HepG2 (cell line): ENCODE measurements around the gene CLUH. TPM values are rescaled to one million over a fixed set of nuclear protein-coding genes. Genes with fewer than 3 reads are reported as not detected.
"Not testable (repeated sequence)": the region's sequence is repeated elsewhere in the genome, so short reads cannot be mapped to it uniquely, and the experiment has no call there.

Source experiments
- ATAC-seq: fragments of 200-7000 bp; cut with Tn5 transposase; 3 replicates; pipeline ENCODE4 v1.9.1; 2020; ENCODE audit warnings: mild to moderate bottlenecking, moderate library complexity
- BruUV-seq: library from RNA; stranded (reverse); fragments of 400-500 nt; replicated peaks from 2 replicates; lab custom pipeline; 2021; lab: Mats Ljungman, UMichigan
- CTCF ChIA-PET: fragments of 300-600 bp; formaldehyde crosslinking; extraction: SDS; loops from one replicate; lab custom pipeline; 2021; ENCODE audit warnings: low total read pairs, inconsistent platforms, low intra/inter-chr PET ratio; lab: Yijun Ruan, JAX
- POLR2A ChIA-PET: fragments of 350-600 bp; sonication (Branson Sonifier 250); formaldehyde crosslinking; loops from one replicate; lab custom pipeline; 2020; ENCODE audit warnings: antibody characterized with exemption, inconsistent platforms; lab: Yijun Ruan, JAX
- DNase-seq: peaks from one replicate; pipeline ENCODE4 v3.0.0-alpha.2; 2015; ENCODE audit warnings: low spot score
- FAIRE-seq: peaks from 3 replicates; lab custom pipeline; 2011; peaks lifted over from hg19 to GRCh38; lab: Jason Lieb, UNC
- H2AFZ ChIP-seq: one replicate; pipeline ENCODE4 v1.6.1; 2011; ENCODE audit warnings: low read length, inconsistent platforms
- H3K27ac ChIP-seq: fragments of 300-600 bp; 3 replicates; pipeline ENCODE4 v1.8.0; 2011; ENCODE audit warnings: mixed run types, mild to moderate bottlenecking, mixed read lengths, low read length, inconsistent platforms; ENCODE audit not compliant: insufficient read depth; ENCODE audit errors: extremely low read length
- H3K27me3 ChIP-seq, 2 experiments: fragments of 200-600 bp in 1 of 2; 2 replicates in 1 of 2; 3 replicates in 1 of 2; pipeline versions ENCODE4 v1.6.0 to v1.8.0; 2011; ENCODE audit warnings: low read length in 2 of 2, mild to moderate bottlenecking in 2 of 2, moderate library complexity in 2 of 2, inconsistent platforms in 1 of 2; ENCODE audit not compliant: insufficient read depth in 2 of 2, control insufficient read depth in 1 of 2
- H3K36me3 ChIP-seq, 2 experiments: fragments of 200-600 bp in 1 of 2; replicated peaks in 1 of 2; 2 replicates in 1 of 2; 3 replicates in 1 of 2; pipeline versions ENCODE4 v1.5.1 to v1.8.0; 2011; ENCODE audit warnings: low read length in 2 of 2, inconsistent platforms in 1 of 2; ENCODE audit not compliant: insufficient read depth in 2 of 2, control insufficient read depth in 1 of 2
- H3K4me1 ChIP-seq: 2 replicates; pipeline ENCODE4 v1.5.1; 2012; ENCODE audit warnings: low read length, inconsistent platforms; ENCODE audit not compliant: insufficient read depth
- H3K4me2 ChIP-seq: 2 replicates; pipeline ENCODE4 v1.6.0; 2011; ENCODE audit warnings: low read depth, low read length, inconsistent platforms
- H3K4me3 ChIP-seq, 3 experiments: fragments of 200-600 bp in 1 of 3; sonication (generic), shearing (Covaris generic) in 1 of 3; replicated peaks in 1 of 3; 2 replicates each; pipeline ENCODE4 v1.5.1; 2011 to 2016; ENCODE audit warnings: low read length in 3 of 3, inconsistent platforms in 2 of 3, low read depth in 2 of 3, mild to moderate bottlenecking in 2 of 3, control low read depth in 1 of 3, mixed read lengths in 1 of 3; ENCODE audit not compliant: insufficient read depth in 1 of 3
- H3K79me2 ChIP-seq: one replicate; pipeline ENCODE4 v1.6.1; 2011; ENCODE audit warnings: low read length, inconsistent platforms; ENCODE audit not compliant: insufficient read depth
- H3K9ac ChIP-seq: 2 replicates; pipeline ENCODE4 v1.6.0; 2011; ENCODE audit warnings: mild to moderate bottlenecking, low read depth, low read length, inconsistent platforms; ENCODE audit not compliant: insufficient read depth
- H3K9me3 ChIP-seq: 2 replicates; pipeline ENCODE4 v1.5.1; 2012; ENCODE audit warnings: mild to moderate bottlenecking, low read length
- H4K20me1 ChIP-seq: 2 replicates; pipeline ENCODE4 v1.6.0; 2011; ENCODE audit warnings: inconsistent platforms, mild to moderate bottlenecking, low read length, moderate library complexity; ENCODE audit not compliant: insufficient read depth
- AGO2 ChIP-seq: fragments of 200-400 bp; formaldehyde crosslinking; optimal IDR thresholded peaks from 2 replicates; pipeline ENCODE3; 2017; ENCODE audit warnings: mild to moderate bottlenecking, low read depth, low read length, moderate library complexity
- FOSL1 ChIP-seq: sonication (generic); formaldehyde crosslinking; IDR thresholded peaks from 2 replicates; pipeline ENCODE4 v1.9.0; 2021; ENCODE audit warnings: missing genetic modification reagents, borderline replicate concordance
- ZNF263 ChIP-seq: sonication (generic); formaldehyde crosslinking; IDR thresholded peaks from 2 replicates; pipeline ENCODE4 v1.4.0; 2020; ENCODE audit warnings: missing genetic modification reagents
- ZNF839 ChIP-seq: sonication (generic); formaldehyde crosslinking; IDR thresholded peaks from 2 replicates; pipeline ENCODE4 v1.4.0; 2020; ENCODE audit warnings: missing genetic modification reagents, mild to moderate bottlenecking, borderline replicate concordance
- WGBS: methylation state at CpG from one replicate; pipeline ENCODE4 v1.1.6; 2017; ENCODE audit warnings: low lambda C conversion rate; 5-methylcytosine and 5-hydroxymethylcytosine counted together
- in situ Hi-C: cut with HindIII; loops from 2 replicates; pipeline ENCODE4 v1.10.0; 2017; ENCODE audit warnings: low pct_unique_long_range_greater_than_20kb; ENCODE audit not compliant: extremely low pct_ligation_motif_present
- intact Hi-C: fragments of 100-400 bp; cut with micrococcal nuclease; formaldehyde crosslinking; loops from one replicate; pipeline ENCODE4 v1.10.0; 2022; ENCODE audit not compliant: unreplicated experiment
- polyA plus RNA-seq, 8 experiments: library from polyadenylated mRNA; depleted of rRNA in 3 of 8; stranded (reverse) in 7 of 8; unstranded in 1 of 8; fragments of >200 nt; fragmentation: Illumina TruSeq in 4 of 8; extraction: Trizol in 4 of 8; gene quantifications; 2 replicates each; pipeline versions ENCODE4 v1.2.1 to v1.2.3, GENCODE V29; 2011 to 2016; ENCODE audit warnings: low read depth in 4 of 8, missing spikeins in 1 of 8, mixed read lengths in 1 of 8; ENCODE audit not compliant: insufficient read depth in 1 of 8
- total RNA-seq, 5 experiments: library from RNA; depleted of rRNA; stranded (reverse); fragments of >200 nt; fragmentation: Illumina TruSeq; extraction: Trizol; gene quantifications; 2 replicates each; pipeline ENCODE4 v1.2.3, GENCODE V29; 2016; ENCODE audit warnings: low read depth in 1 of 5

Gene CLUH
- total and polyA plus RNA-seq, 2 of the 13 experiments (the other 11 are each of a cell fraction or from before 2014, with no cell fraction given) = 30.9 to 60.5 TPM

DNA sequence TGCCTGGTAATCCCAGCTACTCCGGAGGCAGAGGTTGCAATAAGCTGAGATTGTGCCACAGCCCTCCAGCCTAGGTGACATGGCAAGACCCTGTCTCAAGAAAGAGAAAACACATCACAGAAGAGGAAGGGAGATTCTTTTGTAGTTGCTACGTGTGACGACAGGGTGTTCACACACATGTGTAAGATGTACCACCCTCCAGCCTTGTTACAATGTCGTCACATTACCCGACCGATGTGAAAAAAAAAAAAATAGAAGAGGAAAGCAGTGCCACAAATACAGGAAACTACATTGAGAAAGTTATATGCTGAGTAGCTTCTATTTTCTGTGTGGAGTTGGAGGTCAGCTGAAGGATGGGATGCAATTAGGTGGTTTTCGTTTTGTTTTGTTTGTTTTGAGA, 56.0 kb downstream of the CLUH start:
- Histone ChIP-seq H2AFZ (no peak overlapping the region), H3K27me3 (no peaks in the 10 kb centered on the region), H3K4me2 (no peak overlapping the region), H4K20me1 (peaks cover 6% of the 10 kb centered on the region; the same call in 1 of the 2 replicates), H3K9me3 (no peaks in the 10 kb centered on the region), H3K9ac (no peak overlapping the region), H3K79me2 (peaks cover 21% of the 10 kb centered on the region), H3K27ac (no peak overlapping the region), H3K4me1 (no peaks in the 10 kb centered on the region), H3K36me3 (peaks cover 1 to 10% of the 10 kb centered on the region in 2 experiments; a peak in 2 of 5 replicates), H3K4me3 (no peak overlapping the region)
- no peak for FAIRE-seq
- ATAC-seq = no peak
- BruUV-seq = no TSS peak
- TF ChIP-seq FOSL1 (CRISPR knock-in tag) (no peak), ZNF263 (CRISPR knock-in tag) (no peak), ZNF839 (CRISPR knock-in tag) (no peak), AGO2 (no peak)
- DNase-seq = no peak
- WGBS = 95% methylated on average over 7 of the region's 7 CpGs
- in situ Hi-C loops (no loop called here), intact Hi-C loops (no loop called here)
- POLR2A ChIA-PET = no interaction called here
- CTCF ChIA-PET = no interaction called here

DNA sequence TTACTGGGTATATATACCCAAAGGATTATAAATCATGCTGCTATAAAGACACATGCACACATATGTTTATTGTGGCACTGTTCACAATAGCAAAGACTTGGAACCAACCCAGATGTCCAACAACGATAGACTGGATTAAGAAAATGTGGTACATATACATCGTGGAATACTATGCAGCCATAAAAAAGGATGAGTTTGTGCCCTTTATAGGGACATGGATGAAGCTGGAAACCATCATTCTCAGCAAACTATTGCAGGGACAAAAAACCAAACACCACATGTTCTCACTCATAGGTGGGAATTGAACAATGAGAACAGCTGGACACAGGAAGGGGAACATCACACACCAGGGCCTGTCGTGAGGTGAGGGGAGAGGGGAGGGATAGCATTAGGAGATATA, 58.7 kb downstream of the CLUH start:
- H3K27me3 ChIP-seq, BruUV-seq, H3K79me2 ChIP-seq, FAIRE-seq, H3K4me2 ChIP-seq, in situ Hi-C loops, intact Hi-C loops, DNase-seq, H3K36me3 ChIP-seq, H3K4me1 ChIP-seq, CTCF ChIA-PET, H3K9ac ChIP-seq, H4K20me1 ChIP-seq, H3K9me3 ChIP-seq, POLR2A ChIA-PET, H3K27ac ChIP-seq, ATAC-seq, H3K4me3 ChIP-seq, H2AFZ ChIP-seq: not testable (repeated sequence)
- 94% methylated on average over 3 of the region's 3 CpGs for WGBS
